Right forelimb (tissue), 1 donor: ENCODE results near the gene MARCKS.
"Not testable (repeated sequence)": the region's sequence is repeated elsewhere in the genome, so short reads cannot be mapped to it uniquely, and the experiment has no call there.

ENCODE experiments used
- DNase-seq: peaks from one replicate; pipeline ENCODE4 v3.0.0-alpha.2; 2018

Gene MARCKS

DNA sequence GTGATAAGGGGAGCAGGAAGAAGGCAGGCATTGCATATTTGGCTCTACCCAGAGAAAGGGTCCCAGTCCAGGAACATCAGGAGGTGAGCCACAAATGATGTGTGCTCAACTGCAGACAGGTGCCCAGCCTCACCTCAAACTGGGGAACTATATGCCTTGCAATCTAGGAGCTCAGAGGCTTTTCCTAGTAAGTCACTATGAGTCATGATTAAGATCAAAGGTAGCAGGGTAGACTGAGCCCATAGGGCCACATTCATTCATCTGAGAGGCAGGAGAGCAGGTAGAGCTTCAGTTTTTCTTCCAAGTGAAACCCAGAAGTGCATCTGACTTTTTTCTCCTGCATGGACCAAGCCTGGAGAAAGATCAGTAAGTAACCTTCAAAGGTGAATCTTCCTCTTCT is 31.3 kb downstream of the MARCKS start:
- DNase-seq, result no peak

- no peak for DNase-seq
These were observed 31.9 kb downstream of the MARCKS start for GRCh38 chr6:113888956-113889630.

DNA sequence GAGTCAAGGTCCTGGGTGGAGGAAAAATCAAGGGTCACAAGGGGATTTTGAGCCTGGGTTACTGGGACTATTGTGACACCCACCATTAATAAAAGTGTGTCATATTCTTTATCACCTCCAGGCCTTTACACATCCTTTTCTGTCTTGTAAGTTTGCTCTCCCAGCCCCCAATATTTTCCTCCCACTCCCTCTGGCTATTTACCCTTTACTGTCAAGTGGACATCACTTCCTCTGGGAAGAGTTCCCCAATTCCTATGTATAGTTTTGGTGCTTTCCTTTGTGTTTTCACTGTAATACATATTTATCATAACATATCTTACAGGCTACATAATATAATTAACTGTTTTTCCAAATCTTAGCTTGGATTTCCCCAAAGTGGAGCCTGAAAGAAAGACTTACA is 36.3 kb downstream of the MARCKS start:
- no peak for DNase-seq

- DNase-seq, result no peak
These were observed 36.7 kb downstream of the MARCKS start for GRCh38 chr6:113893866-113894265.

DNA sequence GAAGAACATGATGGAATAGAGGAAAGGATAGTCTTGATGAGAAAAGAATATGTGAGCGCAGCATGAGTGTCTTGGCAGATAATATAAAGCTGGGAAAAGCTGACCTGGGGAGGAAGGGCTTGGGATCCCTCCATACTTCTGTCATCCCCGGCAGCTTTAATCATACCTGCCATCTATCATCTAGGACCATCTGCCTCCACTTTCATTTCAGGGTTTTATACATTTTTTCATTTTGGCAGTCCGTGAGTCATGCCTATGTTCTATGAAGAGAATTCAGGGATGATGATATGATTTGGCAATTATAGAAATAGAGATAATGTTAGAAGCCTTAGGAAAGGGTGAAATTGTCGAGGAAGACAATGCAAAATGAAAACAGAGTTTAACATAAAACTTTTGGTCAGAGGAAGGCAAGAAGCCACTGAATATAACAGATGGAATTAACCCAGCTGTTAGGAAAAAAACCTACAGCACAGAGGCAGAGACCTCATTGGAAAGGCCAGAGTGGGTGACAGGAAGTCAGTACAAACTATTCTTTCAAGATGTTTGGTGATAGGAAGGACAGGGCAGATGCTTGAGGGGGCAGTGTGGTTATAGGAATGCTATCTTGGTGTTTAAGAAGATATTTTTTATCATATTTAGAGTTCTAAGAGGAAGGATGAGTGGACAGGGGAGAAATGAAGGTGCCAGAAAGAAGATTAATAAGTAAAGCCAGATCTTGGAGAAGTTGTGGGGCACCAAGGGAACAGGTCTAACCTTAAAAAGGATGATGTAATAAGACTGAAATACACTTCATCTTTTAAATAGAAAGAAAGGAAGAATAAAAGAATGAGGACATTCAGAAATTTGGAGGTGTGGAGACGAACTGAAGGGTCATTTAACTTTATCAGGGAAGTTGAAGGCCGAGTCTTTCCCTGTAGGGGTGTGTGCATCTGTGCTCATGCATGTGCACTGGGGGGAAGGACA is 37.8 kb downstream of the MARCKS start:
- no peak for DNase-seq

GRCh38 chr6:113901482-113901881 is 44.3 kb downstream of the MARCKS start:
- DNase-seq, result no peak

DNA sequence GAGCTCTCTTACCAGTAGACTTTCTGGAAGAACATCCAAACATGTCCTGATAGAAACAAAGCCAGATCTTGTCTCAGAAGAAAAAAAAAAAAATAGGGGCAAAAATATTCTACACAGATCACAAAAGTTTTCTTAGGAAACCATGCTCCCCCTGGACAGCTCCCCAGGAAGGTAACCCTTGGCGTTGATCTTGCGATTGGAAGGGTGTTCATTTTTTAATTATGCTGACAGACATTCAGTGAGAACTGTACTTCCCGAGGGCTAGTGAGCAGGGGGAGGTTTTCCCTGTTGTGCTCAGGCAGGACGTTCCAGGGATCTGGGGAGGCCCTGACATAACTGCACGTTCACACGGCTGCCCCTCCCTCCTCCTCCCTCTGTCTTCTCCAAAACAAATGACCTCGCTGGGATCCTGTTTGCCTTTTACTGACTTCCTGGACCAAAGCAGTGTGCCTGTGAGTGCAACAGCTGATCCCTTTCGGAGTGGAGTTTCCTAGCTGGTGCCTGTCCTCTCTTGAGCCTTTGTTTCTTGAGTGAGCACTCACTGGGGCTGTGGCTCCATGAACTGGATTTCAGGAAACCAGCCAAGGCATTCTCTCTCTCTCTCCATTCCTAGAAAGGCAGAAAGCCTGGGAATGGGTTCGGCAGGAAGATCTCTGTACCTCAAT is 46.7 kb downstream of the MARCKS start:
- DNase-seq, result peak; percentile 62

DNA sequence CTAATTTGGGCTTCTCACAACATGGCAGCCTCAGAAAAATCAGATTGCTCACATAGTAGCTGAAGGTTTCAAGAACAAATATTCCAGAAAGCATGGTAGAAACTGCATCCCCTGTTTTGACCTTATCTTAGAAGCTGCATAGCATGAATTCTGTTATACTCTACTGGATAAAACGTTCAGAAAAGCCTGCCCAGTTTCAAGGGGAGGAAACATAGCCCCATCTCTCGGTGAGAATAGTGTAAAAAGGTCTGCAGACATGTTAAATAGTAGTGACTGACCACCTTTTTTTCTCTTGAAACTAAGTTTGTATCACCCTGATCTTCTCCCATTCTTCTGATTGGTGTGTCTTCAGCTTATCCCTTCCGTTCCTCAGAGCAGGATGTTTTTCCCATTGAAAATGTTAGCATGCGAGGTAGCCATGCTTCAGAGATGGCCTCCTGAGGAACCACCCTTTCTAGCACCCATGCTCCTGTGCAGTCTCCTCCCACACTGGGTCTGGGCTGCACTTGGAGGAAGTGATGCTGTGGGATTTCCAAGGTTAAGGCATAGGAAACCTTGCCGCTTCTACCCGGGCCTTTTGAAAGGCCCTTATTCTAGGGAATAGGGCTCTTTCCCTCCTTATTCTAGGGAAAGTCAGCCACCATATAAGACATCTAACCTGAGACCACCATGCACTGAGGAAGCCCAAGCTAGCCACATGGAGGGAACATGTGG is 50.1 kb downstream of the MARCKS start:
- no peak for DNase-seq

- no peak for DNase-seq
These were observed 51.7 kb downstream of the MARCKS start for GRCh38 chr6:113908801-113909200.

DNA sequence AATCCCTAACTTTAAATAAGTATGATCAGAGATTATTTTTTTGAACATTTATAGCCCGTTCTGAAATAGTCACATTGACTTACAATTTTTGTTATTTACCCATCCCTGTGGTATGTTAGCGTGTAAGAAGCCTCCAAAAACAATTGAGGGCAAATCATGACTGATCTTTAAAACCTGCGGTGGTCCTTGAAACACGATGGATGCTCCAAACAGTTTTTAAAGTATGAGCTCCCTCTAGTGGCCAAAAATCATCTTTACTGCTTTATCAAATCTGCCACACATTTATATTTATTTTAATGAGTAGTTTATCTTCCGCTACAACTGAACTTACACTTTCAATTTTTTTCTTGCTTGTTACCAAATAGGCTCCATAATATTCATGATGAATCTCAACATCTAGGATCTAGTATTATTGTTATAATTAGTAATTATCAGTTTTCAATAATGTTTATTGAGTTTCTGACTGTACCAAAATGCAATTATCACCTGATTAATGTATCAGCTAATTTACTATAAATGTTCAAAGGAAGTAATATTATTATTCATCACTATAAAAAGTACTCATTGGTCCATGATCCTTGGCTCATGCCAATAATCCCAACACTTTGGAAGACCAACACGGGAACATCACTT is 52.2 kb downstream of the MARCKS start:
- DNase-seq, result no peak

DNA sequence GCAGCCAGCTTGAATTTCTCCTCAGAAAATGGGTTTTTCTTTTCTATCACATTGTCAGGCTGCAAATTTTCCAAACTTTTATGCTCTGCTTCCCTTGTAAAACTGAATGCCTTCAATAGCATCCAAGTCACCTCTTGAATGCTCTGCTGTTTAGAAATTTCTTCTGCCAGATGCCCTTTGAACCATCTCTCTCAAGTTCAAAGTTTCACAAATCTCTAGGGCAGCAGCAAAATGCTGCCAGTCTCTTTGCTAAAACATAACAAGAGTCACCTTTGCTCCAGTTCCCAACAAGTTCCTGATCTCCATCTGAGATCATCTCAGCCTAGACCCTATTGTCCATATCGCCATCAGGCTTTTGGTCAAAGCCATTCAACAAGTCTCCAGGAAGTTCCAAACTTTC is 53.1 kb downstream of the MARCKS start:
- DNase-seq, result not testable (repeated sequence)
